Prostate gland (tissue), 2 donors: ENCODE data around the gene GDF7.

ENCODE experiments used
- POLR2A ChIP-seq: fragments of 450-650 bp; IDR thresholded peaks from one replicate; pipeline ENCODE4 v1.6.1; 2016; ENCODE audit warnings: antibody characterized with exemption, mild to moderate bottlenecking
- POLR2AphosphoS5 ChIP-seq: sonication (generic); formaldehyde crosslinking; IDR thresholded peaks from one replicate; pipeline ENCODE4 v1.6.1; 2017; ENCODE audit warnings: antibody characterized with exemption
- TF ChIP-seq, protein P1 (sequence below), 4 experiments: fragments of 200-600 bp in 2 of 4; fragments of 450-650 bp in 2 of 4; sonication (generic) in 2 of 4; IDR thresholded peaks; 1 replicate in 3 of 4; 2 replicates in 1 of 4; pipeline ENCODE4 v1.5.1; 2016 to 2019; ENCODE audit warnings: antibody characterized with exemption in 4 of 4, mild to moderate bottlenecking in 2 of 4, moderate library complexity in 2 of 4

DNA sequence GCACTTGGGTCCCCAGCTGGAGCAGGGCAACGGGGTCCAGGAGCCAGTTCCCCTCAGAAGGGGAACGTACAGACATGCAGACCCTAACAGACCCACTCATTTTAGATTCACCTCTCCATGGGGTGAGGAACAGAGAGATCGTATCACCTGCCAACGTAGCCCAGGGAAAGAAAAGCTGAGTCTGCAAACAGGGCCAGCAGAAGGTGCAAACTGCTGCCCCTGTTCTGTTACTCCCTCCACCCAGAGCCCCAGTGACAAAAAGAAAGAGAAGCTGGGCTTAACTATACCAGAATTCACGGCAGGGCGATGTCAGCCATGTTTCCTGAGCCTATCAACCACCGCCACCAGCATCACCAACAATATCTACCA, 15.2 kb upstream of the GDF7 start:
- TF ChIP-seq, protein P1, sequence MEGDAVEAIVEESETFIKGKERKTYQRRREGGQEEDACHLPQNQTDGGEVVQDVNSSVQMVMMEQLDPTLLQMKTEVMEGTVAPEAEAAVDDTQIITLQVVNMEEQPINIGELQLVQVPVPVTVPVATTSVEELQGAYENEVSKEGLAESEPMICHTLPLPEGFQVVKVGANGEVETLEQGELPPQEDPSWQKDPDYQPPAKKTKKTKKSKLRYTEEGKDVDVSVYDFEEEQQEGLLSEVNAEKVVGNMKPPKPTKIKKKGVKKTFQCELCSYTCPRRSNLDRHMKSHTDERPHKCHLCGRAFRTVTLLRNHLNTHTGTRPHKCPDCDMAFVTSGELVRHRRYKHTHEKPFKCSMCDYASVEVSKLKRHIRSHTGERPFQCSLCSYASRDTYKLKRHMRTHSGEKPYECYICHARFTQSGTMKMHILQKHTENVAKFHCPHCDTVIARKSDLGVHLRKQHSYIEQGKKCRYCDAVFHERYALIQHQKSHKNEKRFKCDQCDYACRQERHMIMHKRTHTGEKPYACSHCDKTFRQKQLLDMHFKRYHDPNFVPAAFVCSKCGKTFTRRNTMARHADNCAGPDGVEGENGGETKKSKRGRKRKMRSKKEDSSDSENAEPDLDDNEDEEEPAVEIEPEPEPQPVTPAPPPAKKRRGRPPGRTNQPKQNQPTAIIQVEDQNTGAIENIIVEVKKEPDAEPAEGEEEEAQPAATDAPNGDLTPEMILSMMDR (IDR thresholded peaks at IDR 0.05), result no peak
- TF ChIP-seq POLR2A, result no peak
- TF ChIP-seq POLR2AphosphoS5, result no peak
